DMS153 treated with DMSO at 0.1 percent for 48 hours (cell line): ENCODE measurements around the gene SLC1A3.

Experiments used
- DNase-seq: peaks from one replicate; lab custom pipeline; 2025; ENCODE audit not compliant: unreplicated experiment; lab: John Stamatoyannopoulos, UW

Gene SLC1A3

GRCh38 chr5:36654564-36654963 is 48.2 kb downstream of the SLC1A3 start:
- no peak for DNase-seq

- DNase-seq = no peak
Observed at GRCh38 chr5:36655161-36655560, 48.8 kb downstream of the SLC1A3 start.

GRCh38 chr5:36656556-36656955 is 50.1 kb downstream of the SLC1A3 start:
- DNase-seq = no peak

- peak; percentile 43 for DNase-seq
Observed at GRCh38 chr5:36657563-36657995, 51.2 kb downstream of the SLC1A3 start.

- DNase-seq = no peak
Observed at GRCh38 chr5:36658038-36658756, 51.8 kb downstream of the SLC1A3 start.

GRCh38 chr5:36659411-36659810 is 53.0 kb downstream of the SLC1A3 start:
- DNase-seq = no peak

- no peak for DNase-seq
Observed at GRCh38 chr5:36660397-36661049, 54.1 kb downstream of the SLC1A3 start.

GRCh38 chr5:36661456-36662220 is 55.2 kb downstream of the SLC1A3 start:
- DNase-seq = no peak

GRCh38 chr5:36662291-36662851 is 56.0 kb downstream of the SLC1A3 start:
- no peak for DNase-seq

- no peak for DNase-seq
Observed at GRCh38 chr5:36664766-36665165, 58.4 kb downstream of the SLC1A3 start.

GRCh38 chr5:36665628-36666027 is 59.2 kb downstream of the SLC1A3 start:
- DNase-seq = no peak

GRCh38 chr5:36666274-36666673 is 59.9 kb downstream of the SLC1A3 start:
- DNase-seq = no peak

- DNase-seq = no peak
Observed at GRCh38 chr5:36666986-36667385, 60.6 kb downstream of the SLC1A3 start.

GRCh38 chr5:36667824-36668223 is 61.4 kb downstream of the SLC1A3 start:
- no peak for DNase-seq

GRCh38 chr5:36669015-36669651 is 62.7 kb downstream of the SLC1A3 start:
- no peak for DNase-seq

- DNase-seq = no peak
Observed at GRCh38 chr5:36670548-36670947, 64.1 kb downstream of the SLC1A3 start.

GRCh38 chr5:36675282-36675681 is 68.9 kb downstream of the SLC1A3 start:
- no peak for DNase-seq

GRCh38 chr5:36679221-36679989 is 73.0 kb downstream of the SLC1A3 start:
- no peak for DNase-seq

GRCh38 chr5:36680066-36680465 is 73.7 kb downstream of the SLC1A3 start:
- no peak for DNase-seq

- DNase-seq = no peak
Observed at GRCh38 chr5:36681711-36682110, 75.3 kb downstream of the SLC1A3 start.
